Heart right ventricle (tissue), 16 donors: ENCODE results near the gene ANXA3. TPM values are rescaled to one million over a fixed set of nuclear protein-coding genes. Genes with fewer than 3 reads are reported as not detected.
A peak's percentile ranks its signal among the peaks of the same experiment; 100 is the strongest.

ENCODE experiments used
- ATAC-seq, 8 donors: fragments of 200-7000 bp; cut with Tn5 transposase; one replicate each; pipeline ENCODE4 v1.9.1; 2020; ENCODE audit warnings: mild to moderate bottlenecking in 8 of 8, moderate library complexity in 8 of 8, moderate number of reproducible peaks in 1 of 8
- DNase-seq, 2 donors: peaks; one replicate each; pipeline ENCODE4 v3.0.0-alpha.2; 2020
- H3K27ac ChIP-seq, 10 donors: fragments of 200-600 bp; sonication (generic) in 2 of 10; one replicate each; pipeline versions ENCODE4 v1.5.0 to v1.8.0; 2020 to 2022; ENCODE audit warnings: mild to moderate bottlenecking in 3 of 10
- H3K27me3 ChIP-seq, 7 donors: fragments of 200-600 bp; one replicate each; pipeline ENCODE4 v1.8.0; 2021 to 2022; ENCODE audit warnings: mild to moderate bottlenecking in 2 of 7
- H3K36me3 ChIP-seq, 9 donors: fragments of 200-600 bp; sonication (generic) in 1 of 9; one replicate each; pipeline versions ENCODE4 v1.5.0 to v1.8.0; 2020 to 2022; ENCODE audit warnings: mild to moderate bottlenecking in 2 of 9
- H3K4me1 ChIP-seq, 9 donors: fragments of 200-600 bp; sonication (generic) in 1 of 9; one replicate each; pipeline versions ENCODE4 v1.5.0 to v1.8.0; 2020 to 2022; ENCODE audit warnings: mild to moderate bottlenecking in 4 of 9
- H3K4me3 ChIP-seq, 10 donors: fragments of 200-600 bp; sonication (generic) in 2 of 10; one replicate each; pipeline versions ENCODE4 v1.5.0 to v1.8.0; 2020 to 2022; ENCODE audit warnings: mild to moderate bottlenecking in 7 of 10, moderate library complexity in 2 of 10
- H3K9me3 ChIP-seq, 11 donors: fragments of 200-600 bp in 10 of 11; sonication (generic) in 2 of 11; one replicate each; pipeline versions ENCODE4 v1.5.0 to v1.8.0; 2013 to 2022; ENCODE audit warnings: mild to moderate bottlenecking in 2 of 11, control low read depth in 1 of 11, moderate library complexity in 1 of 11
- CTCF ChIP-seq, 9 donors: fragments of 200-600 bp; sonication (generic) in 2 of 9; IDR thresholded peaks; one replicate each; pipeline versions ENCODE4 v1.5.0 to v1.8.0; 2021 to 2022; ENCODE audit warnings: antibody characterized with exemption in 9 of 9, mild to moderate bottlenecking in 5 of 9, moderate library complexity in 1 of 9
- WGBS, 2 donors: extraction: QIAGEN DNeasy Blood & Tissue Kit; methylation state at CpG; one replicate each; pipeline ENCODE4 v1.1.7; 2013; ENCODE audit warnings: inconsistent platforms in 1 of 2; 5-methylcytosine and 5-hydroxymethylcytosine counted together
- intact Hi-C, 10 donors: fragments of 100-400 bp; cut with DNase I; formaldehyde crosslinking; loops; one replicate each; pipeline versions ENCODE4 v1.11.1 to v1.14.2; 2022
- polyA plus RNA-seq, 2 donors: library from polyadenylated mRNA; stranded (reverse); fragments of 200-250 nt; gene quantifications; one replicate each; pipeline ENCODE4 v1.2.3, GENCODE V29; 2013
- total RNA-seq, 10 donors: library from RNA; stranded (reverse); fragmentation: NEBNext Ultra II Directional in 3 of 10; extraction: Animal tissue kit (Norgen Biotek cat#: 25700) in 3 of 10; gene quantifications; one replicate each; pipeline versions ENCODE4 v1.2.1 to v1.2.4, GENCODE V29; 2021 to 2023
- donor health status: Arrhythmogenic right ventricular cardiomyopathy.
- donor health status: ischemic (EF 13 %, LVEDD 7.1; RV severe dilation, severe dysfunction).
- donor health status: healthy with polysubstance abuse.
- donor health status: DM: no; HTN: yes; CAD: no.
- donor health status: DM: no; HTN: no; CAD: no.
- donor health status: ischemic (EF 25% LVEDD 6.9; RV normal size, moderate dysfunction).
- donor health status: ischemic (EF 25% LVEDD 5.7; RV mildly dilated, moderate dysfunction).
- donor health status: healthy.
- donor health status: DM: yes; HTN: yes; CAD: no.
- donor health status: Ischemic cardiomyopathy.
- donor health status: ischemic (EF 35%, LVEDD 5.7; RV mildly dilated, moderate dysfunction).
- donor health status: nonischemic (EF 11% LVEDD 7.7; RV severe dilation, severe dysfunction).
- donor health status: DM: yes; HTN: yes; CAD: no.
- donor health status: PGD.
- donor health status: ischemic (EF 29% LVEDD 5.4; RV normal size, mild dysfunction).
- donor health status: nonischemic (EF 23%, LVEDD 6.1; RV moderate dilation, normal function).

Gene ANXA3
- total and polyA plus RNA-seq, 12 donors: 10.2 to 181 (median 19.3) TPM

GRCh38 chr4:78568640-78569305 lies 17.2 kb downstream of the ANXA3 start:
- no peaks in the 10 kb centered on the region for H3K9me3 ChIP-seq
- intact Hi-C loops: no loop called here
- WGBS, 2 donors: 57 to 61% methylated on average over 3 of the region's 3 CpGs
- peak in 7 of 8 donors; percentile 26 to 65 (median 47) for ATAC-seq
- H3K27me3 ChIP-seq: no peaks in the 10 kb centered on the region
- H3K36me3 ChIP-seq: peaks cover 0 to 8% (median 0%) of the 10 kb centered on the region in 9 donors
- H3K4me1 ChIP-seq: peaks cover 2 to 53% (median 22%) of the 10 kb centered on the region in 9 donors
- H3K27ac ChIP-seq: peak overlapping the region; percentile 30 to 85 (median 58)
- peak overlapping the region in 1 of 10 donors; percentile 5 for H3K4me3 ChIP-seq
- TF ChIP-seq CTCF (IDR thresholded peaks at IDR 0.05): no peak
- DNase-seq: no peak

GRCh38 chr4:78569306-78569821 lies 17.8 kb downstream of the ANXA3 start:
- DNase-seq (no peak), ATAC-seq (peak in 6 of 8 donors; percentile 59 to 71 (median 66))
- H3K4me1 ChIP-seq: peaks cover 2 to 47% (median 22%) of the 10 kb centered on the region in 9 donors
- intact Hi-C loops: no loop called here
- no peaks in the 10 kb centered on the region for H3K27me3 ChIP-seq
- 45 to 58% methylated on average over 6 of the region's 6 CpGs for WGBS, 2 donors
- H3K4me3 ChIP-seq: peak overlapping the region in 1 of 10 donors; percentile 5
- no peak for TF ChIP-seq CTCF (IDR thresholded peaks at IDR 0.05)
- H3K27ac ChIP-seq: peak overlapping the region; percentile 22 to 85 (median 54)
- H3K9me3 ChIP-seq: no peaks in the 10 kb centered on the region
- peaks cover 0 to 9% (median 0%) of the 10 kb centered on the region in 9 donors for H3K36me3 ChIP-seq

GRCh38 chr4:78570117-78570516 lies 18.5 kb downstream of the ANXA3 start:
- H3K4me3 ChIP-seq: no peak overlapping the region
- peaks cover 2 to 47% (median 22%) of the 10 kb centered on the region in 9 donors for H3K4me1 ChIP-seq
- H3K27ac ChIP-seq: peak overlapping the region in 4 of 10 donors; percentile 33 to 85 (median 72)

GRCh38 chr4:78571804-78572203 lies 20.2 kb downstream of the ANXA3 start:
- intact Hi-C loops: no loop called here
- ATAC-seq: no peak
- H3K4me3 ChIP-seq: no peak overlapping the region
- peaks cover 2 to 37% (median 17%) of the 10 kb centered on the region in 9 donors for H3K4me1 ChIP-seq
- H3K27ac ChIP-seq: no peak overlapping the region
- 93 to 97% methylated on average over 1 of the region's 1 CpG for WGBS, 2 donors
- TF ChIP-seq CTCF (IDR thresholded peaks at IDR 0.05): no peak
- H3K27me3 ChIP-seq: no peaks in the 10 kb centered on the region
- no peak for DNase-seq
- no peaks in the 10 kb centered on the region for H3K9me3 ChIP-seq
- H3K36me3 ChIP-seq: peaks cover 0 to 22% (median 0%) of the 10 kb centered on the region in 9 donors

More at GRCh38 chr4:78570117-78570516, 18.5 kb downstream of the ANXA3 start:
- no peaks in the 10 kb centered on the region for H3K9me3 ChIP-seq
- TF ChIP-seq CTCF (IDR thresholded peaks at IDR 0.05): no peak
- peaks cover 0 to 15% (median 0%) of the 10 kb centered on the region in 9 donors for H3K36me3 ChIP-seq
- 77 to 86% methylated on average over 2 of the region's 2 CpGs for whole genome bisulfite sequencing, 2 donors
- intact Hi-C loops: no loop called here
- no peaks in the 10 kb centered on the region for H3K27me3 ChIP-seq
- DNase-seq (no peak), ATAC-seq (no peak)
